Left lung (tissue), 10 donors: Measurements from ENCODE around the gene RCBTB2. TPM values are rescaled to one million over a fixed set of nuclear protein-coding genes. Genes with fewer than 3 reads are reported as not detected.
A peak's percentile ranks its signal among the peaks of the same experiment; 100 is the strongest.

Source experiments
- ATAC-seq: fragments of 200-7000 bp; cut with Tn5 transposase; one replicate; pipeline ENCODE4 v1.9.1; 2020; ENCODE audit warnings: moderate library complexity
- DNase-seq, 4 donors: peaks; one replicate each; pipeline ENCODE4 v3.0.0-alpha.2; 2013 to 2020
- H3K27ac ChIP-seq, 2 donors: fragments of 200-600 bp; sonication (generic) in 1 of 2; one replicate each; pipeline versions ENCODE4 v1.5.0 to v1.8.0; 2020 to 2021
- H3K27me3 ChIP-seq, 2 donors: fragments of 200-600 bp; sonication (generic) in 1 of 2; one replicate each; pipeline versions ENCODE4 v1.5.0 to v1.8.0; 2020 to 2021
- H3K36me3 ChIP-seq, 2 donors: fragments of 200-600 bp; sonication (generic) in 1 of 2; one replicate each; pipeline versions ENCODE4 v1.5.0 to v1.8.0; 2020 to 2021
- H3K4me1 ChIP-seq, 2 donors: fragments of 200-600 bp; one replicate each; pipeline ENCODE4 v1.8.0; 2021
- H3K4me3 ChIP-seq, 2 donors: fragments of 200-600 bp; sonication (generic) in 1 of 2; one replicate each; pipeline versions ENCODE4 v1.5.0 to v1.8.0; 2020 to 2021; ENCODE audit warnings: mild to moderate bottlenecking in 1 of 2
- H3K9me3 ChIP-seq, 2 donors: fragments of 200-600 bp; sonication (generic) in 1 of 2; one replicate each; pipeline versions ENCODE4 v1.5.0 to v1.8.0; 2020 to 2021
- intact Hi-C, 2 donors: fragments of 100-400 bp; cut with DNase I; formaldehyde crosslinking; loops; one replicate each; pipeline versions ENCODE4 v1.11.2 to v1.14.2; 2022
- polyA plus RNA-seq, 6 donors: library from polyadenylated mRNA; unstranded; fragments of 120-200 nt; gene quantifications; one replicate each; pipeline ENCODE4 v1.2.1, GENCODE V29; 2013; ENCODE audit not compliant: insufficient read length in 6 of 6
- total RNA-seq, 2 donors: library from RNA; stranded (reverse); fragmentation: NEBNext Ultra II Directional; extraction: Animal tissue kit (Norgen Biotek cat#: 25700); gene quantifications; one replicate each; pipeline ENCODE4 v1.2.1, GENCODE V29; 2021
- TF ChIP-seq, protein P1 (sequence below), 2 donors: fragments of 200-600 bp; sonication (generic) in 1 of 2; IDR thresholded peaks; one replicate each; pipeline versions ENCODE4 v1.5.0 to v1.8.0; 2021; ENCODE audit warnings: antibody characterized with exemption in 2 of 2
- donor health status: DM: no; HTN: yes; CAD: no.
- donor health status: DM: no; HTN: no; CAD: no.

Gene RCBTB2
- total and polyA plus RNA-seq, 8 donors = 17.1 to 44.5 (median 40.6) TPM

DNA sequence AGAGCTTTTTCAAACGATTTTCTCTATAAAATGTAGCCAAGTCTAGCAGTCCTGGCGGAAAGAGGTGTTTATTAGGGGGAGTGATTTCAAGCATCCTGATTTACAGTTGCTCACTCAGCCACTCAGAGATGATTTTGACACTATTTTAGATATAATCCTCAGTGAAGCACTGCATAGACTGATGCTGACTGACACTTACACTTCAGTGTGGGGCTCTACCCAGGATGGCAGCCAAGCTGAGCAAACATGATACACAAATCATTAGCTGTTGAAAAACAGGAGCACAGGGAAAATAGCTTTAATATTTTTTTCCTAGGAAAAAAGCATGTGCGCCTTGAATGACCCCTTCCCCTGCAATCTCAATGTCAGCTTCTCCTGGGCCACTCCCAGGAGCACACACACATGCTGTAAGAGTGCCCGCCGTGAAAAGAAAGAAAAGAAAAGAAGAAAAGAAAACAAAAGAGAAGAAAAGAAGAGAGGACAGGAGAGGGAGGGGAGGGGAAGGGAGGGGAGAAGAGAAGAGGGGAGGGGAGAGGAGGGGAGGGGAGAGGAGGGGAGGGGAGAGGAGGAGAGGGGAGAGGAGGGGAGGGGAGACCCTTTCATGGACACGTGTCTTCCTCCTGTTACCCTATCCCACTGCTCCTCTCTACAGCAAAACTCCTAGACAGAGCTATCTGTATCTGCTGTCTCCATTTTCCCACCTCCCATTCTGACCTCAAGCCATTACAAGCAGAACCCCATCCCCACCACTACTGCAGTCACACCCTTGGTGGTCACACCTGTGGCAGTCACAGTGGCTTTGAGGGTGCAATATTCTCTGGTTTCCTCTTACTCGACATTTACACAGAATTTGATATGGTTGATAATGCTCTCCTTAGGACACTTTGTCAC is 36.4 kb downstream of the RCBTB2 start:
- intact Hi-C loops = loop anchor here in 1 of 2 donors (10.0 kb wide), 2 partner anchors 78 to 82 kb away; partner anchors contain the start of gene LPAR6
- peaks cover 22 to 64% of the 10 kb centered on the region in 2 donors for H3K4me1 ChIP-seq
- TF ChIP-seq, protein P1, sequence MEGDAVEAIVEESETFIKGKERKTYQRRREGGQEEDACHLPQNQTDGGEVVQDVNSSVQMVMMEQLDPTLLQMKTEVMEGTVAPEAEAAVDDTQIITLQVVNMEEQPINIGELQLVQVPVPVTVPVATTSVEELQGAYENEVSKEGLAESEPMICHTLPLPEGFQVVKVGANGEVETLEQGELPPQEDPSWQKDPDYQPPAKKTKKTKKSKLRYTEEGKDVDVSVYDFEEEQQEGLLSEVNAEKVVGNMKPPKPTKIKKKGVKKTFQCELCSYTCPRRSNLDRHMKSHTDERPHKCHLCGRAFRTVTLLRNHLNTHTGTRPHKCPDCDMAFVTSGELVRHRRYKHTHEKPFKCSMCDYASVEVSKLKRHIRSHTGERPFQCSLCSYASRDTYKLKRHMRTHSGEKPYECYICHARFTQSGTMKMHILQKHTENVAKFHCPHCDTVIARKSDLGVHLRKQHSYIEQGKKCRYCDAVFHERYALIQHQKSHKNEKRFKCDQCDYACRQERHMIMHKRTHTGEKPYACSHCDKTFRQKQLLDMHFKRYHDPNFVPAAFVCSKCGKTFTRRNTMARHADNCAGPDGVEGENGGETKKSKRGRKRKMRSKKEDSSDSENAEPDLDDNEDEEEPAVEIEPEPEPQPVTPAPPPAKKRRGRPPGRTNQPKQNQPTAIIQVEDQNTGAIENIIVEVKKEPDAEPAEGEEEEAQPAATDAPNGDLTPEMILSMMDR (IDR thresholded peaks at IDR 0.05) = no peak

DNA sequence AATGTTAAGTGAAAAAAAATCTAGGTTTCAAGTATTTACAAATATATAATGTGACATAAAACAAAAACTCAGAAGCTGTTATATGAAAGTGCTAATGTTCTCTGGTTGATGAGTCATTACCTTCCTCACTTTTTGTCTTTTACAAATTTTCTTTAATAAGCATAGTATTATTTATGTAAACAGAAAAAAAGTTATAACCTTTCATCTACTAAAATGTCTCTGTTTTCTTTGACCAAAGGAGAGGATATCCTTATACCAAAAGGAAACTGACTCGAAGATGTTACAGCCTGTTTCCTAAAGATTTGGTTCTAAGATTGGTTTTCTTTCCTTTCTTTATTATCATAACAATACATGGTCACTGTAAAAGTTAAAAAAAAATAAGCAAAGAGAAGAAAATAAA is 38.0 kb downstream of the RCBTB2 start:
- DNase-seq = no peak
- Histone ChIP-seq H3K27me3 (no peaks in the 10 kb centered on the region), H3K4me1 (peaks cover 10 to 62% of the 10 kb centered on the region in 2 donors), H3K27ac (no peak overlapping the region), H3K4me3 (no peak overlapping the region), H3K9me3 (no peaks in the 10 kb centered on the region), H3K36me3 (peaks cover 0 to 12% of the 10 kb centered on the region in 2 donors)
- ATAC-seq = no peak
- intact Hi-C loops = loop anchor here in 1 of 2 donors (10.0 kb wide), 2 partner anchors 80 kb away; partner anchors contain the start of gene LPAR6
- TF ChIP-seq, protein P1 (IDR thresholded peaks at IDR 0.05) = no peak

More for the DNA sequence above, 36.4 kb downstream of the RCBTB2 start:
- Histone ChIP-seq H3K27ac (no peak overlapping the region), H3K27me3 (no peaks in the 10 kb centered on the region), H3K9me3 (no peaks in the 10 kb centered on the region), H3K4me3 (no peak overlapping the region), H3K36me3 (peaks cover 0 to 12% of the 10 kb centered on the region in 2 donors)
- ATAC-seq (no peak), DNase-seq (no peak)

DNA sequence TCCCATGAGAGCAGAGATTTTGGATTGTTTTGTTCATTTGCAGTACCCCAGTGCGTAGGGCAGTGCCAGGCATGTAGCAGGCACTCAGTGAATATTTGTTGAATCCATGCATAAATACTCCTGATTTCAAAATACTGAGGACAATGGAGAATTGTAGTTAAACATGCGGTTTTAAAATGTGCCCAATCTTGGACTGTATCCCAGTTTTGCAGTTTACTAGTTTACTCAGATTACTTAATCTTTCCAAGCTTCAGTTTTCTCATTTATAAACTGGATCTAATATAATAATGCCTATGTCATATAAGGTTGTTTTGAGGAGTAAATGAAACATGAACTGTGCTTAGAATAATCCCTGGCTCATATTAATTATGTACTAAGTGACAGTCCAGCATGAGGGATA is 39.0 kb downstream of the RCBTB2 start:
- Histone ChIP-seq H3K36me3 (peaks cover 0 to 20% of the 10 kb centered on the region in 2 donors), H3K4me1 (peaks cover 10 to 66% of the 10 kb centered on the region in 2 donors), H3K27me3 (no peaks in the 10 kb centered on the region), H3K27ac (peak overlapping the region in 1 of 2 donors; percentile 42), H3K4me3 (no peak overlapping the region), H3K9me3 (no peaks in the 10 kb centered on the region)
- intact Hi-C loops = loop anchor here in 1 of 2 donors (10.0 kb wide), 2 partner anchors 79 to 81 kb away; partner anchors contain the start of gene LPAR6
- TF ChIP-seq, protein P1 (IDR thresholded peaks at IDR 0.05) = no peak
- DNase-seq (no peak), ATAC-seq (no peak)

DNA sequence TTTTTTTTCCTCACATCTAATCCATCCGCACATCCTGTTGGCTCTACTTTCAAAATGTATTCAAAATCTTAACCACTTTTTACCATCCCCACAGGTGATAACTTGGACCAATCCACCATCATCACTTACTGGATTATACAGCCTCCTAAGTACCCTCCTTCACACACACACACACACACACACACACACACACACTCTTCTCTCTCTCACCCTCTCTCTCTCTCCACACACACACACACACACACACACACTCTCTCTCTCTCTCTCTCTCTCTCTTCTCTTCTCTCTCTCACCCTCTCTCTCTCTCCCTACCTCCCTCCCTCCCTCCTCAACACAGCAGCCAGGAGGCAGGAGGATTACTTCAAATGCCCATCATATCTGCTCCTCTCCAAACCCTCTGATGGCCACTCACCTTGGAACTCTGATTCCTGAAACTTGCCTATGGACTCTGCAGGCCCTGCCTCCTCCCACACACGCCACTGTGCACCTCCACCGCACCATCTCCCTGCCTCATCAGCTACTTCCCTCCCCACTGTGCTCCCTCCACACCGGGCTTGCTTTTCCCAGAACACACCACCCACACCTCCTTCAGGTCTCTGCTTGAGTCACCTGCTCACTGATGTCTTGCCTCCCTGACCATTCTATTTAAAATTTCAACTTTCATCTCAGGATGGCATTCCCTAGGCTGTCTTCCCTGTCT is 39.7 kb downstream of the RCBTB2 start:
- DNase-seq (no peak), ATAC-seq (no peak)
- peaks cover 10 to 68% of the 10 kb centered on the region in 2 donors for H3K4me1 ChIP-seq
- H3K27ac ChIP-seq = peak overlapping the region; percentile 77 to 91
- H3K36me3 ChIP-seq = peaks cover 0 to 19% of the 10 kb centered on the region in 2 donors
- no peaks in the 10 kb centered on the region for H3K9me3 ChIP-seq
- TF ChIP-seq, protein P1 (IDR thresholded peaks at IDR 0.05) = no peak
- intact Hi-C loops = loop anchor here in 1 of 2 donors (10.0 kb wide), 2 partner anchors 78 to 82 kb away; partner anchors contain the start of gene LPAR6
- no peak overlapping the region for H3K4me3 ChIP-seq
- no peaks in the 10 kb centered on the region for H3K27me3 ChIP-seq
